H9 (cell line): ENCODE results near the gene MOB3A. TPM values are rescaled to one million over a fixed set of nuclear protein-coding genes. Genes with fewer than 3 reads are reported as not detected.

Experiments
- DNase-seq: peaks from one replicate; pipeline ENCODE4 v3.0.0-alpha.2; 2017
- H2AFZ ChIP-seq: one replicate; pipeline ENCODE4 v1.6.1; 2013; ENCODE audit warnings: mild to moderate bottlenecking, low read length, control low read depth, moderate library complexity
- H2AK5ac ChIP-seq: 2 replicates; pipeline ENCODE4 v1.6.1; 2013; ENCODE audit warnings: low read length, control low read depth, mixed read lengths; ENCODE audit not compliant: insufficient read length
- H2BK120ac ChIP-seq: one replicate; pipeline ENCODE4 v1.6.1; 2013; ENCODE audit warnings: low read depth, mild to moderate bottlenecking, low read length, control low read depth, inconsistent platforms; ENCODE audit not compliant: poor library complexity, severe bottlenecking
- H2BK12ac ChIP-seq: 2 replicates; pipeline ENCODE4 v1.6.1; 2013; ENCODE audit warnings: low read length, control low read depth, mixed read lengths, low read depth; ENCODE audit not compliant: insufficient read length
- H2BK15ac ChIP-seq: 2 replicates; pipeline ENCODE4 v1.6.1; 2013; ENCODE audit warnings: low read depth, low read length, control low read depth
- H2BK20ac ChIP-seq: one replicate; pipeline ENCODE4 v1.6.1; 2013; ENCODE audit warnings: low read depth, mild to moderate bottlenecking, low read length, control low read depth, inconsistent platforms; ENCODE audit not compliant: poor library complexity, severe bottlenecking
- H2BK5ac ChIP-seq: 2 replicates; pipeline ENCODE4 v1.6.1; 2013; ENCODE audit warnings: low read length, control low read depth, mixed read lengths; ENCODE audit not compliant: insufficient read length
- H3K14ac ChIP-seq: 2 replicates; pipeline ENCODE4 v1.6.1; 2013; ENCODE audit warnings: low read length, control low read depth; ENCODE audit not compliant: insufficient read depth
- H3K18ac ChIP-seq: 2 replicates; pipeline ENCODE4 v1.6.1; 2013; ENCODE audit warnings: low read depth, mild to moderate bottlenecking, mixed read lengths, low read length, control low read depth; ENCODE audit not compliant: insufficient read length
- H3K23ac ChIP-seq: 2 replicates; pipeline ENCODE4 v1.6.1; 2013; ENCODE audit warnings: low read length, control low read depth, mixed read lengths, low read depth; ENCODE audit not compliant: insufficient read length
- H3K23me2 ChIP-seq: 2 replicates; pipeline ENCODE4 v1.6.1; 2013; ENCODE audit warnings: low read depth, mild to moderate bottlenecking, mixed read lengths, low read length, control low read depth; ENCODE audit not compliant: insufficient read length, poor library complexity, severe bottlenecking
- H3K27ac ChIP-seq: 2 replicates; pipeline ENCODE4 v1.5.1; 2013; ENCODE audit warnings: low read length, control low read depth, mixed read lengths, low read depth; ENCODE audit not compliant: insufficient read length
- H3K27me3 ChIP-seq: 2 replicates; pipeline ENCODE4 v1.6.1; 2013; ENCODE audit warnings: low read length, control low read depth, inconsistent platforms; ENCODE audit not compliant: insufficient read depth
- H3K4ac ChIP-seq: 2 replicates; pipeline ENCODE4 v1.6.1; 2013; ENCODE audit warnings: low read depth, mild to moderate bottlenecking, control low read depth, inconsistent platforms, low read length, moderate library complexity
- H3K4me1 ChIP-seq: 2 replicates; pipeline ENCODE4 v1.6.1; 2013; ENCODE audit warnings: low read length, control low read depth, inconsistent platforms; ENCODE audit not compliant: insufficient read depth
- H3K4me2 ChIP-seq: 2 replicates; pipeline ENCODE4 v1.6.1; 2013; ENCODE audit warnings: low read length, control low read depth, mixed read lengths; ENCODE audit not compliant: insufficient read length, insufficient read depth
- H3K56ac ChIP-seq: 2 replicates; pipeline ENCODE4 v1.6.1; 2013; ENCODE audit warnings: low read depth, mild to moderate bottlenecking, mixed read lengths, low read length, control low read depth; ENCODE audit not compliant: insufficient read length
- H3K79me1 ChIP-seq: 2 replicates; pipeline ENCODE4 v1.6.1; 2013; ENCODE audit warnings: low read depth, mild to moderate bottlenecking, moderate library complexity, low read length, control low read depth, inconsistent platforms; ENCODE audit not compliant: insufficient read depth, poor library complexity, severe bottlenecking
- H3K79me2 ChIP-seq: 2 replicates; pipeline ENCODE4 v1.6.1; 2013; ENCODE audit warnings: low read length, control low read depth, inconsistent platforms; ENCODE audit not compliant: insufficient read depth
- H3K9ac ChIP-seq: 2 replicates; pipeline ENCODE4 v1.6.1; 2013; ENCODE audit warnings: low read length, control low read depth, mixed read lengths; ENCODE audit not compliant: insufficient read length; ENCODE audit errors: extremely low read depth
- H3K9me3 ChIP-seq: one replicate; pipeline ENCODE4 v1.6.1; 2013; ENCODE audit warnings: low read depth, low read length, inconsistent platforms; ENCODE audit not compliant: control insufficient read depth
- H3T11ph ChIP-seq: one replicate; pipeline ENCODE4 v1.6.1; 2013; ENCODE audit warnings: mild to moderate bottlenecking, low read length, control low read depth, inconsistent platforms
- H4K20me1 ChIP-seq: one replicate; pipeline ENCODE4 v1.6.1; 2013; ENCODE audit not compliant: control insufficient read depth, insufficient read length, insufficient read depth
- H4K5ac ChIP-seq: 2 replicates; pipeline ENCODE4 v1.6.1; 2013; ENCODE audit warnings: low read depth, mild to moderate bottlenecking, mixed read lengths, low read length, control low read depth; ENCODE audit not compliant: insufficient read length
- H4K8ac ChIP-seq: replicated peaks from 2 replicates; pipeline ENCODE4 v1.6.1; 2013; ENCODE audit warnings: low read length, control low read depth, mixed read lengths, low read depth; ENCODE audit not compliant: insufficient read length
- H4K91ac ChIP-seq: 2 replicates; pipeline ENCODE4 v1.6.1; 2013; ENCODE audit warnings: low read depth, mild to moderate bottlenecking, moderate library complexity, mixed read lengths, low read length, control low read depth; ENCODE audit not compliant: insufficient read length
- H3K27ac Mint-ChIP-seq, 3 experiments: 2 replicates in 2 of 3; 3 replicates in 1 of 3; pipeline ENCODE4 v1.8.0; 2020 to 2021; ENCODE audit warnings: mixed read lengths in 3 of 3, mild to moderate bottlenecking in 1 of 3, moderate library complexity in 1 of 3
- H3K27me3 Mint-ChIP-seq: 2 replicates; pipeline ENCODE4 v1.8.0; 2021; ENCODE audit warnings: low read depth, mild to moderate bottlenecking, moderate library complexity, mixed read lengths
- H3K36me3 Mint-ChIP-seq, 3 experiments: 2 replicates in 2 of 3; 3 replicates in 1 of 3; pipeline ENCODE4 v1.8.0; 2020 to 2021; ENCODE audit warnings: low read depth in 3 of 3, mixed read lengths in 3 of 3; ENCODE audit not compliant: insufficient read depth in 1 of 3
- H3K4me1 Mint-ChIP-seq, 2 experiments: 2 replicates each; pipeline ENCODE4 v1.8.0; 2020; ENCODE audit warnings: mixed read lengths in 2 of 2
- H3K4me3 Mint-ChIP-seq, 2 experiments: 2 replicates in 1 of 2; 3 replicates in 1 of 2; pipeline ENCODE4 v1.8.0; 2020 to 2021; ENCODE audit warnings: mild to moderate bottlenecking in 2 of 2, mixed read lengths in 2 of 2, moderate library complexity in 1 of 2
- H3K9me3 Mint-ChIP-seq, 2 experiments: 2 replicates in 1 of 2; 3 replicates in 1 of 2; pipeline ENCODE4 v1.8.0; 2020; ENCODE audit warnings: mild to moderate bottlenecking in 2 of 2, mixed read lengths in 2 of 2, moderate library complexity in 1 of 2
- CTCF ChIP-seq: fragments of 200-600 bp; sonication (generic); conservative IDR thresholded peaks from 3 replicates; pipeline ENCODE4 v1.8.0; 2021; ENCODE audit warnings: antibody characterized with exemption, mild to moderate bottlenecking
- WGBS: extraction: QIAGEN DNeasy Blood & Tissue Kit; methylation state at CpG from one replicate; pipeline ENCODE4 v1.1.7; 2013; ENCODE audit warnings: missing lambda C conversion rate, low lambda C conversion rate, mixed read lengths; ENCODE audit not compliant: insufficient read length; ENCODE audit errors: extremely low coverage; 5-methylcytosine and 5-hydroxymethylcytosine counted together
- total RNA-seq: library from RNA; stranded (reverse); gene quantifications from 2 replicates; pipeline ENCODE4 v1.2.1, GENCODE V29; 2021

MOB3A gene
- total RNA-seq, 1 experiment from 2014 or later, result 11.5 TPM

DNA sequence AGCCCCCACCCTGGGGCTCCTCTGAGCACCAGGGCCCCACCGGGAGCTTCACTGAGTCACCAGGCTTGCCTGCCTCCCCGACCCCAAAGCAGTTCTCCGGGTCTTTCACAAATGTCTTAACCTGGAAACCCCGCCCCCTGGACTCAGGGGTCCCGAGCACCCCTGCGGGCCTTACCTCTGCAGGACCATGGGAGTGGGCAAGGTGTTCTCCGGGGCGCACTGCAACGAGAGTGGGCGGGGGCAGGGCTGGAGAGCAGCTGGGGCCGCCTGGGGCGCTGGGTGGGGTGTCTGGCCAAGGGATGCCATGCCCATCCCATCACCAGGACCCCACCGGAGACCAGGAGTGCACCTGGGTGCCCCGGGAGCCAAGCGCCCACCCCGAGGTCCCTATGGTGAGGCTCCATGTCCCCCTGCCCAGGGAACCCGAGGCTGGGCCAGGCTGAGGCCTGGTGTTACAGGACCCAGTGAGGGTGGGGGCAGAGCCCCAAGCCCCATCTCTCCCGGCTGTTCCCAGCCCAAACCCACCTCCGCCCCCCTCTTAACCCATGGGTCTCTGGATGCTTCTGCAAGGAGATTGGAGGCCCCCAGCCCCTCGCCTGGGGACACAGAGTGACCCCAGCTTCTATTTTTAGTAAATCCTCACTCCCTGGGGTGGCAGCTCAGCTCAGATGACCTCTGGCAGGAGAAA, 56.0 kb downstream of the MOB3A start:
- Mint-ChIP-seq H3K36me3 (peaks cover 7 to 31% (median 23%) of the 10 kb centered on the region in 3 experiments), H3K27ac (no peak overlapping the region), H3K27me3 (no peaks in the 10 kb centered on the region; the same call in 1 of the 2 replicates), H3K4me3 (no peak overlapping the region), H3K4me1 (peaks cover 8 to 22% of the 10 kb centered on the region in 2 experiments), H3K9me3 (peaks cover 6 to 10% of the 10 kb centered on the region in 2 experiments; a peak in 4 of 5 replicates)
- Histone ChIP-seq H3K56ac (no peak overlapping the region), H4K91ac (peak overlapping the region; percentile 52), H3K23me2 (no peaks in the 10 kb centered on the region), H2BK15ac (no peak overlapping the region), H3K9me3 (no peaks in the 10 kb centered on the region), H3K27me3 (no peaks in the 10 kb centered on the region), H3K79me1 (peaks cover 4% of the 10 kb centered on the region), H3T11ph (no peak overlapping the region), H2AK5ac (no peak overlapping the region), H2BK5ac (no peak overlapping the region), H3K4me1 (no peaks in the 10 kb centered on the region; the same call in 1 of the 2 replicates), H2BK20ac (no peak overlapping the region), H2BK120ac (no peak overlapping the region), H4K20me1 (peaks cover 4% of the 10 kb centered on the region), H4K8ac (no peak overlapping the region), H3K4ac (no peak overlapping the region), H3K79me2 (no peaks in the 10 kb centered on the region), H3K27ac (no peak overlapping the region), H3K14ac (no peak overlapping the region), H3K23ac (no peak overlapping the region), H3K18ac (no peak overlapping the region), H3K9ac (no peak overlapping the region), H4K5ac (no peak overlapping the region), H2AFZ (no peak overlapping the region), H2BK12ac (no peak overlapping the region), H3K4me2 (no peak overlapping the region)
- DNase-seq, result no peak
- WGBS, result no CpG with 5 or more reads among the region's 20 CpGs
- TF ChIP-seq CTCF, result no peak
